Measurements from ENCODE around the gene PCSK4. TPM values are rescaled to one million over a fixed set of nuclear protein-coding genes. Genes with fewer than 3 reads are reported as not detected.

Gene PCSK4
- total and polyA plus RNA-seq, 2 of the 13 experiments (the other 11 are each of a cell fraction or from before 2014, with no cell fraction given): 2.0 to 2.7 TPM

- TF ChIP-seq NR0B2 (CRISPR knock-in tag; IDR thresholded peaks at IDR 0.05) (no peak), NR2F1 (CRISPR knock-in tag; IDR thresholded peaks at IDR 0.05) (no peak), RELA (CRISPR knock-in tag; IDR thresholded peaks at IDR 0.05) (no peak), ZNF44 (CRISPR knock-in tag; IDR thresholded peaks at IDR 0.05) (no peak), NFYC (CRISPR knock-in tag; IDR thresholded peaks at IDR 0.05) (peak; percentile 69), CEBPB (IDR thresholded peaks at IDR 0.05; ENCODE audit: borderline replicate concordance, low read depth, low read length) (peak; percentile 16; the same call in 1 of the 2 replicates), FOXA1 (IDR thresholded peaks at IDR 0.05) (no peak), FOXA1 (CRISPR knock-in tag; IDR thresholded peaks at IDR 0.05) (no peak), CREB1 (IDR thresholded peaks at IDR 0.05) (peak; percentile 65), CREB1 (CRISPR knock-in tag; IDR thresholded peaks at IDR 0.05) (no peak), HNRNPL (IDR thresholded peaks at IDR 0.05; ENCODE audit: low read depth, low read length) (no peak), CSRNP2 (CRISPR knock-in tag; conservative IDR thresholded peaks at IDR 0.05; ENCODE audit: low read depth) (no peak), ZNF605 (CRISPR knock-in tag; IDR thresholded peaks at IDR 0.05) (no peak), TRIM24 (CRISPR knock-in tag; IDR thresholded peaks at IDR 0.05) (no peak), GRHL1 (CRISPR knock-in tag; conservative IDR thresholded peaks at IDR 0.05) (no peak), ATF7 (IDR thresholded peaks at IDR 0.05) (peak; percentile 94), ATF7 (CRISPR knock-in tag; IDR thresholded peaks at IDR 0.05) (no peak)
- TF ChIP-seq, protein P1, sequence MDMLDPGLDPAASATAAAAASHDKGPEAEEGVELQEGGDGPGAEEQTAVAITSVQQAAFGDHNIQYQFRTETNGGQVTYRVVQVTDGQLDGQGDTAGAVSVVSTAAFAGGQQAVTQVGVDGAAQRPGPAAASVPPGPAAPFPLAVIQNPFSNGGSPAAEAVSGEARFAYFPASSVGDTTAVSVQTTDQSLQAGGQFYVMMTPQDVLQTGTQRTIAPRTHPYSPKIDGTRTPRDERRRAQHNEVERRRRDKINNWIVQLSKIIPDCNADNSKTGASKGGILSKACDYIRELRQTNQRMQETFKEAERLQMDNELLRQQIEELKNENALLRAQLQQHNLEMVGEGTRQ (IDR thresholded peaks at IDR 0.05; ENCODE audit: low read depth, low read length): peak; percentile 52; the same call in 1 of the 2 replicates
- TF ChIP-seq, protein P1 (CRISPR knock-in tag; IDR thresholded peaks at IDR 0.05; ENCODE audit: borderline replicate concordance): peak; percentile 78; the same call in 1 of the 2 replicates
- TF ChIP-seq, protein P2, sequence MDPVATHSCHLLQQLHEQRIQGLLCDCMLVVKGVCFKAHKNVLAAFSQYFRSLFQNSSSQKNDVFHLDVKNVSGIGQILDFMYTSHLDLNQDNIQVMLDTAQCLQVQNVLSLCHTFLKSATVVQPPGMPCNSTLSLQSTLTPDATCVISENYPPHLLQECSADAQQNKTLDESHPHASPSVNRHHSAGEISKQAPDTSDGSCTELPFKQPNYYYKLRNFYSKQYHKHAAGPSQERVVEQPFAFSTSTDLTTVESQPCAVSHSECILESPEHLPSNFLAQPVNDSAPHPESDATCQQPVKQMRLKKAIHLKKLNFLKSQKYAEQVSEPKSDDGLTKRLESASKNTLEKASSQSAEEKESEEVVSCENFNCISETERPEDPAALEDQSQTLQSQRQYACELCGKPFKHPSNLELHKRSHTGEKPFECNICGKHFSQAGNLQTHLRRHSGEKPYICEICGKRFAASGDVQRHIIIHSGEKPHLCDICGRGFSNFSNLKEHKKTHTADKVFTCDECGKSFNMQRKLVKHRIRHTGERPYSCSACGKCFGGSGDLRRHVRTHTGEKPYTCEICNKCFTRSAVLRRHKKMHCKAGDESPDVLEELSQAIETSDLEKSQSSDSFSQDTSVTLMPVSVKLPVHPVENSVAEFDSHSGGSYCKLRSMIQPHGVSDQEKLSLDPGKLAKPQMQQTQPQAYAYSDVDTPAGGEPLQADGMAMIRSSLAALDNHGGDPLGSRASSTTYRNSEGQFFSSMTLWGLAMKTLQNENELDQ (CRISPR knock-in tag; IDR thresholded peaks at IDR 0.05; ENCODE audit: borderline replicate concordance): no peak
These were observed 26.2 kb upstream of the PCSK4 start (continued) for GRCh38 chr19:1516395-1516753.

All from HepG2 (cell line).